Endodermal cell (in vitro differentiated cells): ENCODE data around the gene ZNF26. TPM values are rescaled to one million over a fixed set of nuclear protein-coding genes. Genes with fewer than 3 reads are reported as not detected.
A peak's percentile ranks its signal among the peaks of the same experiment; 100 is the strongest.
"Not testable (repeated sequence)": the region's sequence is repeated elsewhere in the genome, so short reads cannot be mapped to it uniquely, and the experiment has no call there.

ENCODE experiments used
- DNase-seq: peaks from one replicate; pipeline ENCODE4 v3.0.0-alpha.2; 2017
- H3K27ac ChIP-seq: 2 replicates; pipeline ENCODE4 v1.5.1; 2013; ENCODE audit warnings: mild to moderate bottlenecking, low read depth, low read length, moderate library complexity
- H3K27me3 ChIP-seq: 2 replicates; pipeline ENCODE4 v1.6.1; 2013; ENCODE audit warnings: mild to moderate bottlenecking, low read length, moderate library complexity; ENCODE audit not compliant: insufficient read depth, control insufficient read depth, poor library complexity, severe bottlenecking
- H3K36me3 ChIP-seq: 2 replicates; pipeline ENCODE4 v1.7.0; 2013; ENCODE audit warnings: mild to moderate bottlenecking, low read length, moderate library complexity; ENCODE audit not compliant: control insufficient read depth, insufficient read depth
- H3K4me1 ChIP-seq: one replicate; pipeline ENCODE4 v1.7.0; 2013; ENCODE audit warnings: low read length; ENCODE audit not compliant: control insufficient read depth, insufficient read depth
- H3K4me3 ChIP-seq: 2 replicates; pipeline ENCODE4 v1.5.1; 2013; ENCODE audit warnings: mild to moderate bottlenecking, low read length, moderate library complexity
- H3K9ac ChIP-seq: 2 replicates; pipeline ENCODE4 v1.6.1; 2013; ENCODE audit warnings: mild to moderate bottlenecking, low read length, moderate library complexity; ENCODE audit not compliant: poor library complexity, severe bottlenecking; ENCODE audit errors: extremely low read depth
- H3K9me3 ChIP-seq: 2 replicates; pipeline ENCODE4 v1.6.1; 2013; ENCODE audit warnings: mild to moderate bottlenecking, low read length, moderate library complexity; ENCODE audit not compliant: control insufficient read depth
- H3K27ac Mint-ChIP-seq: 2 replicates; pipeline ENCODE4 v1.8.0; 2020; ENCODE audit warnings: mixed read lengths
- H3K27me3 Mint-ChIP-seq: 2 replicates; pipeline ENCODE4 v1.8.0; 2021; ENCODE audit warnings: mild to moderate bottlenecking, mixed read lengths; ENCODE audit not compliant: insufficient read depth
- H3K36me3 Mint-ChIP-seq: 2 replicates; pipeline ENCODE4 v1.8.0; 2020; ENCODE audit warnings: low read depth, mixed read lengths
- H3K4me1 Mint-ChIP-seq: 2 replicates; pipeline ENCODE4 v1.8.0; 2020; ENCODE audit warnings: mixed read lengths
- H3K4me3 Mint-ChIP-seq: 2 replicates; pipeline ENCODE4 v1.8.0; 2020; ENCODE audit warnings: mild to moderate bottlenecking, moderate library complexity, mixed read lengths
- H3K9me3 Mint-ChIP-seq: 2 replicates; pipeline ENCODE4 v1.8.0; 2020; ENCODE audit warnings: mild to moderate bottlenecking, mixed read lengths
- CTCF ChIP-seq: fragments of 200-600 bp; sonication (generic); conservative IDR thresholded peaks from 2 replicates; pipeline ENCODE4 v1.5.0; 2021; ENCODE audit warnings: antibody characterized with exemption, mild to moderate bottlenecking
- WGBS, 2 experiments: methylation state at CpG; one replicate each; pipeline versions ENCODE4 v1.1.5 to v1.1.7; 2013; ENCODE audit warnings: missing lambda C conversion rate in 2 of 2, mixed read lengths in 1 of 2; ENCODE audit not compliant: insufficient coverage in 1 of 2, insufficient read length in 1 of 2; 5-methylcytosine and 5-hydroxymethylcytosine counted together
- total RNA-seq, 2 donors: library from RNA; stranded (reverse); fragmentation: NEBNext Ultra II Directional in 1 of 2; extraction: Animal tissue kit (Norgen Biotek cat#: 25700) in 1 of 2; gene quantifications; 2 replicates in 1 of 2; 3 replicates in 1 of 2; pipeline ENCODE4 v1.2.1, GENCODE V29; 2021

The ZNF26 gene
- total RNA-seq, 2 donors from 2014 or later = 13.5 to 16.0 TPM

GRCh38 chr12:132963947-132964346 is 22.2 kb upstream of the ZNF26 start:
- WGBS, 2 experiments = 66% methylated on average over 10 of the region's 10 CpGs; no CpG with 5 or more reads in 1 of the 2 experiments
- not testable (repeated sequence) for H3K4me3 Mint-ChIP-seq, H3K9ac ChIP-seq, H3K27ac ChIP-seq, H3K4me1 ChIP-seq, H3K4me3 ChIP-seq, H3K27me3 ChIP-seq, H3K27ac Mint-ChIP-seq, H3K36me3 ChIP-seq, H3K4me1 Mint-ChIP-seq, H3K27me3 Mint-ChIP-seq
- peak; percentile 90 for DNase-seq
- peak; percentile 78 for TF ChIP-seq CTCF
- Mint-ChIP-seq H3K36me3 (peaks cover 21% of the 10 kb centered on the region), H3K9me3 (peaks cover 68% of the 10 kb centered on the region)
- H3K9me3 ChIP-seq = peaks cover 42% of the 10 kb centered on the region

DNA sequence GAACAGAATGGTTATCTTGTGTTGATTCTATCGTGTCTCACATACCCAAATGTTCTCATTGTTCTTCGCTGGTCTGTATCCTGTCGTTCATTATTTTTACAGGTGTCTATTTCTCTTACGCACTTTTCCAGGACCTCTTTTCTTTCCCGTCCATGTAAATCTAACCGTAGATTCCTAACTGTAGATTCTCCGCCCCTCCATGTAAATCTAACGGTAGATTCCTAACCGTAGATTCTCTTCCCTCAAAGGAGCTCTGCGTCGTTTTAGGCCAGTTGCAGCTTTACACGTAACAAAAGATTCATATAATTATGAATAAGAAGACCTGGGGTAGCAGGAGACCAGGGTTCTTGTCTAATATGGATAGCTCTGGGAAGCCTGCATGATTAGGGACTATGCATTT is 20.4 kb upstream of the ZNF26 start:
- no peaks in the 10 kb centered on the region for H3K27me3 ChIP-seq
- Mint-ChIP-seq H3K36me3 (peaks cover 21% of the 10 kb centered on the region), H3K27me3 (no peaks in the 10 kb centered on the region), H3K27ac (no peak overlapping the region), H3K4me3 (no peak overlapping the region), H3K9me3 (peaks cover 74% of the 10 kb centered on the region), H3K4me1 (no peaks in the 10 kb centered on the region)
- no peak for TF ChIP-seq CTCF
- H3K27ac ChIP-seq = no peak overlapping the region
- no peaks in the 10 kb centered on the region for H3K36me3 ChIP-seq
- H3K4me3 ChIP-seq = no peak overlapping the region
- no peak for DNase-seq
- no peak overlapping the region for H3K9ac ChIP-seq
- peaks cover 31% of the 10 kb centered on the region for H3K9me3 ChIP-seq
- H3K4me1 ChIP-seq = no peaks in the 10 kb centered on the region
- 92% methylated on average over 7 to 12 of the region's 12 CpGs for WGBS, 2 experiments

DNA sequence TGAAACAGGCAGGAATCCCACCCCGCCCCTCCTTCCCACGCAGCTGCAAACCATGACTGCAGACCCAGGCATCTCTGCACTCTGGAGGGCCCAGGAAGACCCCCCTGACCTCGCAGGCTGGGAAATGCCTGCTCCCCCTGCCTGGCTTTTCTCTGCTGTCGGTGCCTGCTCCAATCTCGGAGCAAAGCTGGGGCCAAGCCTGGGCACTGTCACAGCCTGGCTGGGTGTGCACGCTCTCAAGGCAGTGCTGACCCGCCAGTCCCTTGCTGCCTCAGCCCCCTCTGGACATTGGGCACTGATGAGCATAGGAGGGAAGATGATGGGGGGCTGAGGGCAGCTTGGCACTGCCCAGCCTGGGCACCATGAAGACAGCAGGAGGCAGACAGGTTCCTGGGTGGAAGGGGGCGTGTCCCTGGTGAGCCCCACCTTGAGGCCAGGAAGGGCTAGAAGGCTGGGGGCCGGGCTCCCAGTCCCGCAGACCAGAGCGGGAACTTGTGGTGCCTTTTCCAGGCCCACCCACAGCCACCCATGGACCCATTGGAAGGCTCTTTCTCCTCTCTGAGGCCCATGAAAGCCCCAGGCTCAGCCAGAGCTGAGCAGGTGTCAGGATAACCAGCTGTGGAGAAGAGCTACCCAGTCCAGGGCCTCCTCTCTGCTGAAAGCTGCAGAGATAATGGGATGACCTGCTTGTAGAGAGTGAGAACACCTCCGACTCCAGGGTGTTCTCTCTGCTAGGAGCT is 19.3 kb upstream of the ZNF26 start:
- Mint-ChIP-seq H3K36me3 (peaks cover 18% of the 10 kb centered on the region), H3K4me1 (no peaks in the 10 kb centered on the region), H3K27me3 (no peaks in the 10 kb centered on the region), H3K9me3 (peaks cover 76% of the 10 kb centered on the region), H3K27ac (no peak overlapping the region), H3K4me3 (no peak overlapping the region)
- Histone ChIP-seq H3K9ac (no peak overlapping the region), H3K36me3 (no peaks in the 10 kb centered on the region), H3K9me3 (peaks cover 28% of the 10 kb centered on the region), H3K27ac (no peak overlapping the region), H3K27me3 (no peaks in the 10 kb centered on the region), H3K4me1 (no peaks in the 10 kb centered on the region), H3K4me3 (no peak overlapping the region)
- 80 to 88% methylated on average over 2 to 12 of the region's 12 CpGs for WGBS, 2 experiments
- no peak for TF ChIP-seq CTCF
- no peak for DNase-seq
